SW480 (cell line): ENCODE measurements around the gene RNF141.

Source experiments
- DNase-seq: peaks from one replicate; pipeline ENCODE4 v3.0.0-alpha.2; 2016; ENCODE audit warnings: low spot score

Gene RNF141

DNA sequence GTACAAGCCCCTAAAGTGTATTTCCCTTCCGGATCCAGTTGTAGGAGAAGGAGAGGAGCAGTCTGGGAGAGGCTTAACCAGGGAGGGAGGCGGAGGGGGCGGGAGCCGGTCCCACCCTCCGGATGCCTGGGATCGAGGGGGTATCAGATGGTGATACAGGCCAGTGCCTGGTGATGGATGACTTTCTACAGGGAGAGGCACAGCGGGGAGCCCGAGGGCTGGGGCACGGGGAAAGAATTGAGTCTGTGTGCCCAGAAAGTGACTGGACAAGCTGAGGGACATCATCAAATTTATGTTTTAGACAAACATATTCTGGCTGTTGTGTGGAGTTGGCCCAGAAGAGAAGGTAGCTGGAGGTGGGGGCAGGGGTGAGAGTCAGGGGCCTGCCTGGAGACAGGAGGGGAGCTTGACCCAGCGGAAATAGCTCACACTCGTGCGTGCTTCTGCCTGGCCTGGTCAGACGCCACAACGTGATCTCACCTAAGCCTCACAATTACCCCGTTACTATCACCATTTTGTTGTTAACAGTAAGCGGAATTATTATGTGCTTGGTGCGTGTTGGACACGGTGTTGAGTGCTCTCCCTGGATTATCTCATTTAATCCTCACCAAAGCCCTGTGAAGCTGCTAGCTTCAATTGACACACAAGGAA lies 43.5 kb downstream of the RNF141 start:
- no peak for DNase-seq

DNA sequence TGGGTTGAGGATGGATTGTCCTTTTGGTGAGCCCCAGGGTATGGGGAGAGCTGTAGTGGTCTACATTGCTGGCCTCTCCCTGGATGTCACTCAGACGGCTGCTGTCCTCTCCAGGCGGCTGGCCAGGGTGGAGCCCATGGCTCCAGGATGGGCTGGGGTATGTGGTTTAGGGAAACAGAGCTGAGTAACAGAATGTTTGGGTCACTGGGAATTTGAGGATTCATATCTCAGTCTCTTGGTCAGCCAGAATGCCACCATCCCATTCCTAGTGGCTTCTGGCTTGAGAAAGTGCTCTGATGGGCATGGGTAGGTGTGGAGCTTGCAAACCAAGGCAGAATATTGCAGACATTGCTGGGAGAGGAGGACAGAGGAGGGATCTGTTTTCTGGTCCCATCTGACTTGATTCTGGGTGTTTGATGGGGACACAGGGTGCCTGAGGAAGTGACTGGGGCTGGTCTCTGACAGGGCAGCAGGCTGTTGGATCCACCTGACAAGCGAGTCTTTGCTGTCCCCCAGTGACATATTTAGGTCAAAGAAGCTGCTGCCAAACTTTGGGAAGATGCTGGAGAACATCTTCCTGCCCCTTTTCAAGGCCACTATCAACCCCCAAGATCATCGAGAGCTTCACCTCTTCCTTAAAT lies 44.6 kb downstream of the RNF141 start:
- no peak for DNase-seq

GRCh38 chr11:10495464-10495786 lies 45.6 kb downstream of the RNF141 start:
- DNase-seq = no peak

- no peak for DNase-seq
These were observed 46.1 kb downstream of the RNF141 start for GRCh38 chr11:10494636-10495463.

DNA sequence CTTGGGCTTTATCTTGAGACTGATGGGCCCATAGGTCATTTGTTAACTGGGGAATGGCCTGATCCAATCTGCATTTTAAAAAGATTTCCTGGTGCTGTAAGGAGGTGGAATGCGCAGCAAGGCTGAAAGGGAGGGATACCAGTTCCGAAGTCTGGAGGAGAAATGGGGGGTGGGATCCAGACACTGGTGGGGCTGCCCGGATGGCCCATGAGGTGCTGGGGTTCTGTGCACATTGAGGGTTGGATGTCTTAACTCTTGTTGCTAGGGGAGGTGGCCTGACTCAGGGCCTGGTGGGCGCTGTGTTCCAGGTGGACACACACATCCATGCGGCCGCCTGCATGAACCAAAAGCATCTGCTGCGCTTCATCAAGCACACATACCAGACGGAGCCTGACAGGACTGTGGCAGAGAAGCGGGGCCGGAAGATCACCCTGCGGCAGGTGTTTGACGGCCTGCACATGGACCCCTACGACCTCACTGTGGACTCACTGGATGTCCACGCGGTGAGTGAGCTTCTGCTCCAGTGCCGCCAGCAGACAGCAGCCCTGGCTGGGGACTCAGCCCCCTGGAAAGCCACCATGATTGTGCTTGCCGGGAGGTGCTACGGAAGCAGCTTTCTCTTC lies 47.8 kb downstream of the RNF141 start:
- DNase-seq = no peak

DNA sequence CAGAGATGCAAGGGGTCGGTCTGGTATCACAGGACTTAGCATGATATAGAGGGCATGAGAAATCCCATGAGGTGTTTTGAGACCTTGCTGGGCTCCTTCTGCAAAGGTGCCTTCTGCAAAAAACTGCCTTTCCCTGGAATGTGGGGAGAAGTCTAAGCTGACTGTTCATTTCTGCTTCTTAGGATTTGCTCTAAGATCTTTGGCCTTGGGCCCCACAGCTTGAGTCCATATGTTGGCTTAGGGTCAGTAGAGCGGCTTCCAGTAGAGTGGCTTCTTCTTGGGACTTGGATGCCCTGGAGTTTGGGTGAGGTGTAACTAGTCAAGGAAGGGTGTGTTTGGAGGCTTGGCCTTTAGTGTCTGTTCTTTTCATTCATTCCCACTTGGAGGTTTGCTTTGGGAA lies 48.9 kb downstream of the RNF141 start:
- DNase-seq = no peak

GRCh38 chr11:10490398-10491241 lies 50.4 kb downstream of the RNF141 start:
- DNase-seq = peak; percentile 71

DNA sequence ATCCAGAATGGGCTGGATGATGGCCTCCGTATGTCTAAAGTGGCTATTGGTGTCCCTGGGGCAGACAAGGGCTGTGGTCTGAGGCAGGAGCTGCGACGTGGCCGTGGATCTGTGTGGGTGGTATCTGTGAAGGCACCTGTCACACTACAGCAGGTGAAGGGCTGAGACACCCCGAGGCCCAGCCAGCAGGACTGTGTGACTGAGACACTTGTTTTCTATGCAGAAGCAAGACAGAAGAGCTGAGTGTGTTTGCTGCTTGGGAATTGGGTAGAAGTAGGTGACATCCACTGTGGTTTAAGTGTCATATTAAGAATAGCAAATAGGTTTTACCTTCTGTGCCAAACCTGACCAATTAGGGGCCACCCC lies 51.0 kb downstream of the RNF141 start:
- DNase-seq = no peak

GRCh38 chr11:10488934-10489691 lies 51.9 kb downstream of the RNF141 start:
- peak; percentile 17 for DNase-seq

- DNase-seq = peak; percentile 99
These were observed 52.7 kb downstream of the RNF141 start for GRCh38 chr11:10488121-10488933.

- no peak for DNase-seq
These were observed 53.9 kb downstream of the RNF141 start for GRCh38 chr11:10487002-10487647.

GRCh38 chr11:10486161-10486840 lies 54.7 kb downstream of the RNF141 start:
- DNase-seq = no peak

DNA sequence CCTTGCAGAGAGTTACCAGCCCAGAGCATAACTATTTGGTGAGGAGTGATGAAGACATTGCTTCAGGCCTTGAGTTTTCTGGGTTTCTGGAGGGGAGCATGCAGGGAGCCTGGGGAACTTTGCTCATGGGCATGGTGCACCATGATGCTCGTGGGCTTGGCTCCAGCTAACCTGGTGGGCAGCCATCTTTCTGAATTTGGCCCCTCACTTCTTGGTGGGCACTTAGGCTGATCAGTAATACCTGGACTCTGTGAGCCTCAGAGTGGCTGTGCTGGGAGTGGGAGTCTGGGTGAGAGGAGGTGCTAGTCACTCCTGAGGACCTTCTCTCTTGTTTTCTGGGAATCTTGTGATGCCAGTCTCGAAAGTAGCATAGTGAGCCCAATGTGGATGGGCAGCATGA lies 55.3 kb downstream of the RNF141 start:
- DNase-seq = no peak

- no peak for DNase-seq
These were observed 56.4 kb downstream of the RNF141 start for GRCh38 chr11:10484461-10485180.

GRCh38 chr11:10483584-10483983 lies 57.4 kb downstream of the RNF141 start:
- no peak for DNase-seq

DNA sequence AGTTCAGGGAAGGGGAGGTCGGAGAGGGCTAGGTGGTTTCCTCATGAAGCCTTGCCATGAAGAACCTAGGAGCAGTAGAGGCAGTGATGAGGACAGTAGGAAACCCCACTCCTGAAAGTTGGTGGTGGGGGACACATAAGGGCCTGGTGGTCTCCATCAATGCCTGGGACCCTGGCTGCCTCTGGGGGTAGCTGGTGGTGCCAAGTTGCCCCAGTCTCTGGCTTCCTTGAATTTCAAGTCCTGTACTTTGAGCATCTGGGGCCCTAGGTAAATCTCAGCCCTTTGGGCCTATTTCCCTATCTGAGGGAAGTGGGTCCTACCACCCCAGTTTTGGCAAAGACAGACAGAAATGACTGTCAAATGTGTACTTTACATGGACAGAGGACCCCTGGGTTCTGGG lies 57.8 kb downstream of the RNF141 start:
- DNase-seq = no peak

- DNase-seq = no peak
These were observed 59.2 kb downstream of the RNF141 start for GRCh38 chr11:10481560-10482349.

- DNase-seq = no peak
These were observed 60.2 kb downstream of the RNF141 start for GRCh38 chr11:10480760-10481159.
